HG02759 (cell line): ENCODE results near the gene KRTAP10-3.
"Not testable (repeated sequence)": the region's sequence is repeated elsewhere in the genome, so short reads cannot be mapped to it uniquely, and the experiment has no call there.

Experiments
- ATAC-seq: cut with Tn5 transposase; IDR thresholded peaks from one replicate; pipeline ENCODE4 v1.9.1; 2021; ENCODE audit warnings: mild to moderate bottlenecking, moderate library complexity; ENCODE audit not compliant: unreplicated experiment

Gene KRTAP10-3, protein sequence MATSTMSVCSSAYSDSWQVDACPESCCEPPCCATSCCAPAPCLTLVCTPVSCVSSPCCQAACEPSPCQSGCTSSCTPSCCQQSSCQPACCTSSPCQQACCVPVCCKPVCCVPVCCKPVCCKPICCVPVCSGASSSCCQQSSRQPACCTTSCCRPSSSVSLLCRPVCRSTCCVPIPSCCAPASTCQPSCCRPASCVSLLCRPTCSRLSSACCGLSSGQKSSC

DNA sequence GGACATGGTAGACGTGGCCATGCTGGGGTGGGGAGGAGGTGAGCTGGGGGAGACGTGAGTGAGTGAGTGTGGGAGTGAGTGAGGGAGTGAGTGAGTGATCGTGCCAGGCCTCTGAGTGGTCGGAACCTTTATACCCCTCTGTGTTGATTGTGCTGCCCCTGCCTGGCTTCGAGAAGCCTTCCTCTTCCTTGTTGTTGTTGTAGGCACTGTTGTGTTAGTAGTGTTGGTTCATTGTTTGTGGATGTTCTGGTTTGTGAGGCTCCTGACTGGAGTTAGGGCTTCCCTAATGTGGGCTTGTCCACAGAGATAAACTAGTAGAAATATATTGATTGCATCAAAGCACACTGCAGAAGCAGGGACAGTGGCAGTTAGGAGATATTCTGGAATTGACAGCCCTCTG, at the start of gene KRTAP10-3:
TSS of gene KRTAP10-3 (minus strand) at position 101 of the 400 bp plus-strand sequence. CDS start at position 21, 80 bp downstream.
- no peak for ATAC-seq

DNA sequence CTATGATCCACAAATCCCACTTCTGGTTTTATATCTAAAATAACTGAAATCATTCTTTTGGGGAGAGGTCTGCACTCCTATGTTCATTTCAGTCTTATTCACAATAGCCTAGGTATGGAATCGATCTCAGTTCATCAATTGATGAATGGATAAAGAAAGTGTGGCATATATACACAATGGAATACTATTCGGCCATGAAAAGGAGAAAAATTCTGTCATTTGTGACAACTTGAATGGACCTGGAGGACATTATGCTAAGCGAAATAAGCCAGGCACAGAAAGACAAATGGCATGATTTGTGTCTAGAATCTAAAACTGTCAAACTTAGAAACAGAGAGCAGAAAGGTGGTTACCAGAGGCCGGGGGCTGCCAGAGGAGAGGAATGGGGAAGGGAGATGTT, 47.9 kb upstream of the KRTAP10-3 start:
- ATAC-seq: no peak

DNA sequence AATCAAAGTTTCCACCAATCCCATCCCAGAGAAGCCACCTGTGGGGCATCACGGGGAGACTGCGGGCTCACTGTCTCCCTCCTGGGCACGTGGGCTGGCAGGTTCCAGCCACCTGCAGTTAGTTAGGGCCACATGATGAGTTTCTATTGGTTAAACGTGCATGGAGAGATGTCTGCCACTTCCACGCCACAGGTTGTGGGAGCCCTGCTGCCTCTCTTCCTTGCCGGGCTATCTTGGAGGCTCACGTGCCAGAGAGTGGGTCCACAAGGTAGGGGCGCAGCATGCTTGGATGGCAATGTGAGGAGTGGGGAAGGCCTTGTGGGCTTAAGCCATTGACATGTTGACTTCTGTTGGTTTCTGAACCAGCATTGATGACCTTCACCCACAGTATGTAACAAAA, 45.3 kb upstream of the KRTAP10-3 start:
- no peak for ATAC-seq

DNA sequence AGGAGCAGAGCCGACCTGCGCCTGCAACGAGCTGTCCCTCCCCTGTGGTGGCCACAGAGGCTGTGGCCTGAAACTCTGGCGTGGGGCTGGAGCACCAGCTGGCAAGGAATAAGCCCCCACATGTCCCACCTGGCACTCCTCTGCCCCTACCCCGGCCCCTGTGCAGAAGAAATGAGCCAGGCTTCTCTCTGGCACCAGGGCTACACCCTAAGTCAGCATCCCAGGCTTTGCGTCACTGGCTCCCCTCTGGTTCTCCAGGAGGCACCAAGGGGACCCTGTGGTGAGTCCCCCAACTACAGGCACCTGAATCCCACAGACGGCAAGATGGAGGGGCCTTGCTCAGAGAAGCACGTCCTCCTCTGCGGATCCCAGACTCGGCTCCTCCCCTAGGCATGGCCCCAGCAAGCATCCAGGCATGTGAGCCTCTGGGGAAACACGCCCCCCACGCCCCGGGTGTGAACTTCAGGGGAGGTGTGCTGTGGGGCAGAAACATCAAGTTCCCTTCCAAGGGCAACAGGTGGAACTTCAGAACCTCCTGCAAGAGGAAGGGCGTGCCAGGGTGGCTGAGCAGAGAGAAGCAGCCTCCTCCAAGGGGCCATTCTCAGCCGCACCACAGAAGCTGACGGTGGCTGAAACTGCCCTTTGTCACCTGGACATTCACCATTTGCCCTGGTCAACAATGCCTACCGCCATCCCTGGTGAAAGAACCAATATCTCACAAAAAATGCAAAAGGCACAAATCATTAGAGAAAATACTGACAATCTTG, 44.7 kb upstream of the KRTAP10-3 start:
- ATAC-seq: no peak

DNA sequence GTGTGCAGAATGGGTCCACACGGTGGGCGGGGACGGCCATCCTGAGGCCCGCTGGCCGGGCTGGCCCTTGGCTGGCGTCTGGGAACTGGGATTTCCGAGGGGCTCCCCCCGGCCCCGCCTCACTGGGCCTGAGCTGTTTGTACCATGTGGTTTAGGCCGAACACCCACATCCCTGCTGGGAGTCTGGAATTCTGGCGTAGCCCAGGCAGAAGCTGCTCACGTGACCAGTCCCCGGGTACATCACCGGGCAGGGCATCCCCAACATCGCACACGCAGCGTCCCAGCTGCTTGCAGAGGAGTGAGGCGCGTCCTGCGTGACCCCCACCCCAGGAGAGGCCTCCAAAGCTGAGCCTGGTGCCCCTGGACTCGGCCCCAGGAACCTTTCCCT, 43.9 kb upstream of the KRTAP10-3 start:
- no peak for ATAC-seq

DNA sequence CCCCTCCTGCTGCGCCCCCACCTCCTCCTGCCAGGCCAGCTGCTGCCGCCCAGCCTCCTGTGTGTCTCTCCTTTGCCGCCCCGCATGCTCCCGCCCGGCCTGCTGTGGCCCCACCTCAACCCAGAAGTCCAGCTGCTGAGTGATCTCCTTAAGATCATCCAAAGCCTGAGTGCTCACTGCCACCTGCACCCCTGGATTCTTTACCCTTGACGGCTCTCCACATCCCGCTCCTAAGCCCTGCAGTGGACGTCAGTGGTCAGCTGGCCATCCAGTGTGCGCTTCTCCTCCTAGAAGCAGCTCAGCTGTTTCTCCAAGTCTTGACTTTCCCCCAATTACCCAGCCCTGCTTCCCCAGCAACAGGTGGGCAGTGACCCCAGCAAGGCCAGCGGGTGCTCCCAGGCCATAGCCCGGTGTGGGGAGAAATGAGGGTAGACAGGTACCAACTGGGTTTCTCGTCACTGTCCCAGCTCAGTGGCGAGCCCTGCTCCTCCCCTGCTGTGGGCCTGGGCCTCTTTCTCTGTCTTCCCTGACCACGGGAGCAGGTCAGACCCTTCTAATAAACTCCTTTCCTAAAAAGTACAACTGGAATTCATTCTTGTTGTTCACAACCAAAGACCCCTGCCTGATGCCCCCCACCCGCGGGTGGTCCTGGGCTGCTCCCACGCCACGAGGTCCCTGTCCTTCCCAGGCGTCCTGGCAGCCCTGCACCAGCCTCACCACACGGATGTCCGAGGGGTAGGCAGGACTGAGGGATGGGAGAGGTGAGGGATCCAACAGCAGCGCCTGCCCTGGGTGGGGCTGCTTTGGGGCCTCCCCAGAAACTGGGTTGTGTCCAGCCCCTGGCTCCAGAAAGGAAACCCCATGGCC, 43.2 kb upstream of the KRTAP10-3 start:
- ATAC-seq: no peak

DNA sequence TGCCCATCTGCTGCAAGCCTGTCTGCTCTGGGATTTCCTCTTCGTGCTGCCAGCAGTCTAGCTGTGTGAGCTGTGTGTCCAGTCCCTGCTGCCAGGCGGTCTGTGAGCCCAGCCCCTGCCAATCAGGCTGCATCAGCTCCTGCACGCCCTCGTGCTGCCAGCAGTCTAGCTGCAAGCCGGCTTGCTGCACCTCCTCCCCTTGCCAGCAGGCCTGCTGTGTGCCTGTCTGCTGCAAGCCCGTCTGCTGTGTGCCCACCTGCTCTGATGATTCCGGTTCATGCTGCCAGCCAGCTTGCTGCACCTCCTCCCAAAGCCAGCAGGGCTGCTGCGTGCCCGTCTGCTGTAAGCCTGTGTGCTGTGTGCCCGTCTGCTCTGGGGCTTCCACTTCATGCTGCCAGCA, 42.5 kb upstream of the KRTAP10-3 start:
- ATAC-seq: not testable (repeated sequence)

DNA sequence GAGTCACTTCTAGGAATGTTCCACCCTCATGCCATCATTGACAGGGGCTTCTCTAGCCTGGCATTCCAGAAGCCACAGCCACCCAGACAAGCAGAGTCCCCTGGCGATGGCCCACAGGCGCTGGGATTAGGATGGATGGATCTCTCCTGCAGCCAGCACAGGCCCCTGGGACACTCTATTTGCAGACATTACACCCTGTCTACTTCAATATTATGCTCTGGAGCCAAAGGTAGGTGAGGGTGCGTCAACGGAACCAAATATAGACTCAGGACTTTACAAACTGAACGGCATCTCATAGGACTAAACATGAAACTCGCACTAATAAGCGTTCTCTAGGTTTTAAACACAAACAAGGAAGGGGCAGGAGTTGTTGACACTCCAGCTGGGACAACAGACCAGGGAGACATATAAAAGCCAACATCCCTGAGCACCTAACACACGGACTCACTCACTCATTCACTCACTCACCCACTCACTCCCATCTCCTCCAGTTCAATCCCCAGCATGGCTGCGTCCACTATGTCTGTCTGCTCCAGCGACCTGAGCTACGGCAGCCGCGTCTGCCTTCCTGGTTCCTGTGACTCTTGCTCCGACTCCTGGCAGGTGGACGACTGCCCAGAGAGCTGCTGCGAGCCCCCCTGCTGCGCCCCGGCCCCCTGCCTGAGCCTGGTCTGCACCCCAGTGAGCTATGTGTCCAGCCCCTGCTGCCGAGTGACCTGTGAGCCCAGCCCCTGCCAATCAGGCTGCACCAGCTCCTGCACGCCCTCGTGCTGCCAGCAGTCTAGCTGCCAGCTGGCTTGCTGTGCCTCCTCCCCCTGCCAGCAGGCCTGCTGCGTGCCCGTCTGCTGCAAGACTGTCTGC, 41.8 kb upstream of the KRTAP10-3 start, which contains the start of gene KRTAP10-7:
TSS of gene KRTAP10-7 (plus strand) at position 480 of the 861 bp plus-strand sequence. CDS start at position 505, 25 bp downstream.
- ATAC-seq: not testable (repeated sequence)

DNA sequence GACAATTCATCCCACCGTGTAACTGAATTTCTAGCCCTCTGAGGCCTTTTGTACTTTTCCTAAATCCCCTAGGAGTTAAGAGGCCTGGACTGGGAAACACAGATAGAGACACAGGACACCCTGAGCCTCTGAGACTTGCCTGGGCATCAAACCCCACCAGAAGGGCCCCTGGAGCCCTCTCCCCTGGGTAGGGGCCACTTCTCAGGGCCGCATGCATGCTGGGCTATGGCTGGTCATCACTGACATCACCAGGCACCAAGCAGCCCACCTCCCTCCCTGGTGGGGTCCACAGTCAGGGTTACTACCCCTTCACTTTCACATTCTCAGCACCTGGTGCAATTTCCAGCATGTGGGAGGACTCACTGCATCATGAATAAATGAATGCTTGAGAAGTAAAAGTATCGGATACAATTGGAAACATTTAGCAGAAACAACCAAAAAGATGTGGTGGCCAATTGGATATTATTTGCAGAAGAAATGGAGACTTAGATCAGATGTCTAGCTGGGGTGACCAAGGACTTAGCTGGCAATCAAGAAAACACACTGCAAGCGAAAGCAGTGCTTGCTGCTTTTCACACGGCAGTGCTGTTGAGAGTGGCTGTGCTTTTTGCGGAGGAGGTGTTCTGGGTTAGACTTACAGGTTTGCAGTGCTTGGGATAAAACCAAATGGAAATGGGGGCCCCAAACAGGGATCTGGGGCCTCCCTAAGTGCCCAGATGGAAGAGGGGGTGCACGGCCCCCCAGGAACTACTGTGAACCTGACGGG, 40.9 kb upstream of the KRTAP10-3 start:
- no peak for ATAC-seq

DNA sequence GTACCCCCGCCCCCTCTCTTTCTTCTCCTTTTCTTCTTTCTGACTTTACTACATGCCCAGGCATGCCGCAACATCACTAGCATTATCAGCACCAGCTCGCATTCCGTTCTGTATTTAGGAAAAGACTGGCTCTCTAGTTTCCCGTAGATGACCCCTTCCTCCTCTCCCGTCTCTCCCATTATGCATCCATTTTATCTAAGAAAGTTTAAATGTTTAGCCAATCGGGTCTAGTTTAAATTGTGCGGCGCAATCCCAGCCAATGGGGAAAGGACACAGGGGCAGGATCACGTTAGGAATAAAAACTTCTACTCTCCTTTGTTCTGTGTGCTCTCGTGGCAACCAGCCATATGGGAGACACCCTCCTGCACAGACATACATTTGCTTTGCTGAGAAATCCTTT, 39.5 kb upstream of the KRTAP10-3 start:
- ATAC-seq: no peak

DNA sequence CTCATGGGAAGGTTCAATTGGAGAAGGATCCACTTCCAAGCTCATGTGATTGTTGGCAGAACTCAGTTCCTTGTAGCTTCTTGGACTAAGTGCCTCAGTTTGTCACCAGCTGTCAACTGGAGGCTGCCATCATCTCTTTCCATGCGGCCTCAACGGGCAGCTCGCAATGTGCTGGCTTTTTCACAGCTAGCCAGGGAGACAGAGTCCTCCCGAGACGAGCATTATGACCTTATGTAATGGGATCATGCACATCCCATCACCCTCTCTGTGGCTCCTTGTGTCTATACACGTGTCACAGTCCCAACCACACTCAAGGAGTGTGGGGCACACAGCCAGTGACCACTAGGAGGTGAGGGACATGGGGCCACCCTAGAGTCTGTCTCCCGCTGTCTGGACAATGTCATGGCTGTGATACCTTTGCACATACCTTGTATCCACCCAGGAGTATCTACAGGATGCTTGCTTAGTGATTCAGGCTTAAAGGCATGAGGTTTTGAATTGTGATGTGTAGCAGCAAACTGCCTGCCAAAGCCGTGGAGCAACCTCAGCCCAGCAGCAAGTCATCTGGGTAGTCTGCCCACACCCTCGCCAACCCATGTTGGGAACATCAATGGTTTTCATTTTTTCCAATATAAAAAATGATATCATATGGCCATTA, 37.6 kb upstream of the KRTAP10-3 start:
- ATAC-seq: no peak

DNA sequence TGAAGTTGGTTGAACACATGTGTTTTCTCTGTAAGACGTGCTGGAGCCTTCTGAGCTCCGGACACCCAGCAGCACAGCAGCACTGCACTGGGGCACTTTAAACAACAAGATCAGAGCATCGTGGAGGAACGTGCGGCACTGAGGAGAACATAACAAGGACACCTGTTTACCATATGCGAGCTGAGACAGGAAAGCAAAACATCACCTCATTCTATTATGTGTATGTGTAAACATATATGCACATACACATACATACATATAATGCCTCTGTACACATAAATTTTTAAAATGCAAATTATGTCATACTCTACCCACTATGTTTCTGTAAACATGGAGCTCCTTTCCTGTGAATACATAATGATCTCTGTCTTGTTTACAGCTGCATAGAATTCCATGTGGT, 36.9 kb upstream of the KRTAP10-3 start:
- ATAC-seq: no peak

DNA sequence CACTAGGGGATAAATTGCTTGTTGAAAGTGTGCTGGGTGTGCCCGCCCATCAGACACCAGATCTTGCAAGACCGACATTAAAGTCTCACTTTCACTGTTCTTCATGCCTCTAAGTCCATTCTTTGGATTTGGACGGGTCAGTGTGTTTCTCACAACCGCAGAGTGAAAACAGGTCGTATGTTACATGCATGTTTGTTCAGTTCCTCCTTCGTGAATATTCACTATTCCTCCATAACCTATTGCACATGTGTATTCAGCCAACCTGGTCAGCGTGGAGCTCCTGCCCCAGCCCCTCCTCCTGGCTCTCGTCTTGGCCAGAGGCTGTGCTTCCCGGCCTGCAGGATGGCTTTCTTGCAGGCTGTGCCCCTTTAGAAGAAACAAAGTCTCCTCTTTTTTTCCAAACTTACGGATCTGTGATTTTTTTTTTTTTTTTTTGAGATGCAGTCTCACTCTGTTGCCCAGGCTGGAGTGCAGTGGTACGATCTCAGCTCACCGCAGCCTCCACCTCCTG, 35.9 kb upstream of the KRTAP10-3 start:
- ATAC-seq: no peak

DNA sequence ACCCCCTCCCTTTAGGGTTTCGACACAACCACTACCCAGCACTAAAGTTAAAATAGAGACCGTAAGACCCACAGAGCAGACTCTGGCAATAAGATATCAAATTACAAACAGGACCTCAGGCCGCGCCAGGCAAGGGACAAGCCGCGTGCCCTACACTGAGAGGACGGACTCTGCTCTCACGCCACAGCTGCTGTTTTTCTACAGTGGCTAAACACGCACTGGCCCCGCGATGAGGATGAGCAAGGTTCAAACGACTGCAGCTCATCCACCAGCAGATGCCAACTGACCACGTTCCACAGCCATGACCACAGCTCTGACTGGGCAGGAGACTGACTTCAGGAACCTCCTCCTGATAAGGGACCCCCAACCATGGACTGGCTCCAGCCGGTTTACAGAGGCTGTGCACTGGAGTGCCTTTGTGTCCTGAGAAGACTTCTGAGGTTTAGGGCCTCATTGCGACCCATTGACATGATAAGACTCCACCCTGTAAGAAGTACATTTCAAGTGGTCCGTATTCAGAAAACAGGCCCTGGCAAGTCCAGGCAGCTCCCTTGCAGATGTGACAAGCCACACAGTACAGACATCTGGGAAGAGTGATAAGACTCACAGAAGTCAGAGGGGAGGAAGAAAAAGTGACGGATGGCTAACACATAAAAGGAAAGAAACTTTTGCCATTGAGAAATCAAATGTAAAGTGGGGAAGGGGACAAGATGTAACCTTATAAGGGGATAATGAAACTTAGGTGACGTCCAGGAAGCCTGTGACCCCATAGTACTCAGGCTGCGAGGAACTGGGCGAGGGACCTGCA, 35.2 kb upstream of the KRTAP10-3 start:
- no peak for ATAC-seq

DNA sequence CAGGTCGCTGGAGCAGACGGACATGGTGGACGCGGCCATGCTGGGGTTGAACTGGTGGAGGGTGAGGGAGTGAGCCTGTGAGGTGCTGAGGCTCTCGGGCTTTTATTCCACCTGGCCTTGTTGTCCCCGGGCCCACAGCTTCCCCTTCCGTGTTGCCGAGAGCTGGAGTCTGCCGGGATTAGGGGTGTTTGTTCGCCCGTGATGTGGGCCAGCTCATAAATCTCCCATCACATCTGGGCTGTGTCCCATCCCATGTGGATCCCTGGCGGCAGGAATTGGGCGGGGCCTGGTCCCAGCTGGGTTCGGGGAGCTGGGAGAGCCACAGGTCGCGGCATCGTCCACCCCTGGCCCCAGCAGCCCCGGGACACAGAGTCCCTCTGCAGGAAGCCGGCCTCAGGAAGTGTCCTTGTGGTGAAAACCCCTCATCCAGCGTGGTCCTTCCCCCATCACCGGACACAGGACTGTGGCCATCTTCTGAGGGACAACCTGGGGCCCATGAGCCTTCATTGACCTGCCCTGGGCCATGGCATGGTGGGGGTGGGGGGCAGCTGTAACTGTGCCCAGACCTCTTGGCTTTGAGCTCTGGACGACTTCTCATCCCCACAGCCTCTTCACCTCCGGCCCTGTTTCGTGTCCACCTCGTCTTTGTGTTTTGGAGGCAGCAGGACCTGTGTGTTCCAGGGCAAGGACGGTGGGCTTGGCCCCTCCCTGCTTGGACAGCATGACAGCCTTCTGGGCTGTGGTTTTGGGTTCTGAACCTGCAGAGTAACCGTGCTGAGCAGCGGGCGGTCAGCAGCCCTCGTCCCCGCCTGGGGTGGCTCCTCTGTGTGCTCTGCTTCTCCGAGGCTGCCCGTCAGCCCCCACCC, 34.1 kb upstream of the KRTAP10-3 start, which contains the start of gene KRTAP10-6:
TSS of gene KRTAP10-6 (minus strand) at position 60 of the 866 bp plus-strand sequence. CDS start at position 39, 21 bp downstream.
- no peak for ATAC-seq

DNA sequence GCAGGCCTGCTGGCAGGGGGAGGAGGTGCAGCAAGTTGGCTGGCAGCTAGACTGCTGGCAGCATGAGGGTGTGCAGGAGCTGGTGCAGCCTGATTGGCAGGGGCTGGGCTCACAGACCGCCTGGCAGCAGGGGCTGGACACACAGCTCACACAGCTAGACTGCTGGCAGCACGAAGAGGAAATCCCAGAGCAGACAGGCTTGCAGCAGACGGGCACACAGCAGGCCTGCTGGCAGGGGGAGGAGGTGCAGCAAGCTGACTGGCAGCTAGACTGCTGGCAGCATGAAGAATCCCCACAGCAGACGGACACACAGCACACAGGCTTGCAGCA, 33.2 kb upstream of the KRTAP10-3 start:
- not testable (repeated sequence) for ATAC-seq
